T47D (cell line): ENCODE results near the gene AKT3.

Experiments
- DNase-seq, 2 experiments: peaks; one replicate each; pipeline versions ENCODE4 v3.0.0 to v3.0.0-alpha.2; 2011 to 2012; ENCODE audit warnings: low read depth in 1 of 2, low spot score in 1 of 2
- JUND ChIP-seq: IDR thresholded peaks from 2 replicates; pipeline ENCODE4 v1.6.1; 2012; ENCODE audit warnings: low read depth
- in situ Hi-C: cut with HindIII; loops from 2 replicates; pipeline ENCODE4 v1.10.0; 2016; ENCODE audit warnings: low sequenced_read_pairs, low pct_unique_long_range_greater_than_20kb

Gene AKT3

DNA sequence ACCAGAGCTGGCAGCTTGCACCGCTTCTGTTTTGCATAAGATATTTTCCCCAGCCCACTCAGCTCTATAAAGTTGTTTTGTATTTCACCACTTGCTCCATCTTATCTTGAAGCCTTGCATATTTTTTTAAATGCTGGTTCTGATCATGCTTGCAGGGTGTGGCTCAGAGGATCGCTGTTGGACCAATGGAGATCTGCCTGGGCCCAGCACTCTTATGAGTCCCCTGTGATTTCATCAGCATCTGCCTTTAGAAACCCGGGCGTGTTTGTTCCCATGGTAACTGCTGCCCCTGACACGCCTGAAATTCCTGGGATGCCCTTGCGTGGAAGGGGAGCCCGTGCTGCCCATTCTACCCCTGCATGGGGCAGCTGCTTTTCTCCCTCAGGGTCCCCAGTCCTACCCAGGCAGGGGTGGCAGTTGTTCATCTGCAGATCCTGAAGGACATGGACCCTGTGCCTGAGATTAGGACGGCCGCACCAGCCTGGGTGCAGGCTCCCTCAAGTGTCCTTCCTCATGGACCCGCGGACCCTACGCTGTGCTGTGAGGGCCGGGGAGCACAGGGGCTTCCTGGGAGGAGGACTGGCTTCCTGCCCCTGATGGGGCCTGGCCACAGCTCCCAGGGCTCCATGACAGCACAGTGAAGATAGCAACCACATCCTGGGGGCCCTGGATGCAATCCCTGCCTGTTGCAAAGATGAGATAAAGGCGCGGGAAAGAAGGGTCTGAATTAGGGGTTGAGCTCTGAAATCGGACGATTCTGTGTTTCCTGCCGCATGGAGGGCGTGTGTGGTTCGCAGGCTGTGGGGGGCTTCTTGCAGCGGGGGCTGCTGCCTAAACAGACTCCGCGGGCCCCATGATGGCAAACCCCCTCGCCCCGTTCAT is 367.7 kb downstream of the AKT3 start:
- in situ Hi-C loops, result no loop called here
- DNase-seq, result no peak

DNA sequence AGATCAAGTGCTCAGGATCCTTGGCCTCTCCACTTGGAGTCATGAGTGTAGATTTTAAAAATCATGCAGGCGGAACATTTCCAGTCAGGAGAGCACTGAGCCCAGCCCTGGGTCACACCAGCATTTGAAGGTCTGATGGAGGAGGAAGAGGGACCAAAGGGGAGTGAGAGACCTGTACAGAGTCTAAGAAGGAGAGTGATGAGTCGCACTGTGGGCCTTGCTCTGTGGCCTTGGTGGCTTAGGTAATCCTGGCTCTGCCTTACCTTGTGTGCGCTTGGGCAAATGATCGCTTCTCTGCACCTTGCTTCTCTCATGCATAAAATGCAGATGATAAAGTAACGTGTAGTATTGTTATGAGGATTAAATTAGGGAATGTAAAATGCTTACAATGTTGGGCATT is 368.9 kb downstream of the AKT3 start:
- no peak for TF ChIP-seq JUND
- in situ Hi-C loops, result no loop called here
- no peak for DNase-seq

More for the DNA sequence above, 367.7 kb downstream of the AKT3 start:
- no peak for TF ChIP-seq JUND

DNA sequence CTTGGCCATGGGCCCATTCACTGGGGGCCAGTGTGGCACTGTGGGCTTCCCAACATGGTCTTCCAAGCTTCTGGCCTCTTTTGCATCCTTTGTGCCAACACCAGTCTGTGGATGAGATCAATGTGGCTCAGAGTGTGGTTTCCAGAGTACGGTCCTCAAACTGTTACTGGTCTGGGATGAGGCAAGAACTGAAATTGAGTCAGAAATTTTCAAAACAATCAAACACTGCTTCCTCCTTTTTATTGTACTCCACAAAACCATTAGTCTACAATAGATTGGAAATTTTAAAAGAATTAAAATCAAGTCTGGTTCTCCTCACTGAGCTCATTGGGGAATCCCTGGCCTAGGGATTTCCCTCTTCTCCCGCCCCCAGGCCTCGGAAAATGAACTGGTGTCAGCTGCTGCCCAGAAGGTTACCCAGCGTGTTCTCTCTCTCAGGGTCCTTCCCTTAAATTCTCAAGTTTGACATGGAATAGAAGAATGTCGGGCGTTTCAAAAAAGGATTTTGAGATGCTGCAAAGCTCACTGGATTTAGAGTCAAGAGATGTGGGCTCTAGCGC is 372.2 kb downstream of the AKT3 start:
- TF ChIP-seq JUND, result no peak
- DNase-seq, result no peak
- in situ Hi-C loops, result no loop called here

DNA sequence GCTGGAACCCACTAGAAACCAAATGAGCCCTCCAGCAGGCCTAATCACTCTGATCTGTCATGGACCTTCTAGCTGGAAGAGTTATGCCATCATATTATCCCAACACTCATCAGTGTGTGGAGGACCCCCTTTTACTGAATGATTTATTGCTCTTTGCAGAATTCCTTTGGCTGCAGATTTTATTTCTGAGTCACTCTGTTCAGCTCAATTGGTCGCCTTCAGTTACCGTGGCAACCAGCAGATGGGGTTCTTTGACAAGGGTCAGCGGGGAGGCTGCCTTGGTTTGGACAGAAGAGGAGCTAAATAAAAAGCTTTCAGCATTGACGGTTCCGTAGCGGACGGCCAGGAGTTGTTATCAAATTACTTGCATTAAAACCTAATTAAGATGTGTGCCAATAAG is 374.1 kb downstream of the AKT3 start:
- in situ Hi-C loops, result no loop called here
- DNase-seq, result no peak
- TF ChIP-seq JUND, result no peak

DNA sequence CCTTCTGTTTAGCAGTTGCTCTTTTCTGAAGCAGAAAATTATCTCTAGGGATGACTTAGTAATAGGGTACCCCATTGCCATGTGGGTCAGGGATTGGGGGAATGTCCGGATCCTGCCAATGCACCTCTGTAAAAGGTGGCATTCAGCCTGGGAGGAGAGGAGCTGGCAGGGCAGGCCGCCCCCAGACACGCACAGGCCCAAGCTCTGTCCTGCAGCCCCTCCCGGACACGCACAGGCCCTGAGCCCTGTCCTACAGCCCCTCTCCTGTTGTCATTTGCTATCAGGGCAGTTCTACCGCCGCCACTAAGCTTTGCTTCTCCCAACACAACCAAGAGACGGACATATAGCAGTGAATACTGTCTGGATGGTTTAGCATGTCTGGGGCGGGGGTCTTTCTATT is 375.1 kb downstream of the AKT3 start:
- no peak for TF ChIP-seq JUND
- in situ Hi-C loops, result no loop called here
- no peak for DNase-seq

DNA sequence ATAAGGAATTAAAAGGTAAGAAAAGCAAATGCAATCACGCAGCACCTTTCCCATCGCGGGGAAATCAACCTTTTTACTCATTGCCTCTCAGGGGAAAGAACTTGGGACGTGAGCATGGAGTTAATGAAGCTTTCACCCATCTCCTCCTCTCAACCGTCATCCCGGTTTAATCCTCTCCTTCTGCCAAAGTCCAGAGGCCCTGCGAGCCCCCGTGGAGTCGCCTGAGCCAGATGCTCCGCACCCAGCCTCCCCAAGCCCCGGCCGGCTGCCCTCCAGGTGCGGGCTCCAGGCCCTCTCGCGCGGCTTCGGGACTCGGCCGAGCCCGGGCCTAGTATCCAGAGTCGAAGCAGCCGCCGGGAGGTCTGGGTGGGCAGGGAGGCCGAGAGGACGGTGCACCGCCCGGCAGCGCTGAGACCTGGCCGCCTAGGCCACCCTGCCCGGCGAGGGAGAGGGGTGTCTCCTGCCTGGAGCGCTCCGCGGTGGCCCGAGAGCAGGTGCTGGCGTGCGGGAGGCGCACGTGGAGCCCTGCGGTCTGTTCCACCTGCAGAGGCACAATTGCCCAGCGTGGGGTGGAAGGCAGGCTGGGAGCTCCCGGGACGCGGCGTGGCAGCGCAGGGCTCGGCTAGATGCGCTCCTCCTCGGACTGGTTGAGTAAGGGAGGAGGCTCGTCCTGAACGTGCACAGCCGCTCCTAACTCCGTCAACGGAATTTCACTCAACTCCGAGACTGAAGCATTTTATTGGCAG is 375.7 kb downstream of the AKT3 start:
- TF ChIP-seq JUND, result no peak
- in situ Hi-C loops, result no loop called here

DNA sequence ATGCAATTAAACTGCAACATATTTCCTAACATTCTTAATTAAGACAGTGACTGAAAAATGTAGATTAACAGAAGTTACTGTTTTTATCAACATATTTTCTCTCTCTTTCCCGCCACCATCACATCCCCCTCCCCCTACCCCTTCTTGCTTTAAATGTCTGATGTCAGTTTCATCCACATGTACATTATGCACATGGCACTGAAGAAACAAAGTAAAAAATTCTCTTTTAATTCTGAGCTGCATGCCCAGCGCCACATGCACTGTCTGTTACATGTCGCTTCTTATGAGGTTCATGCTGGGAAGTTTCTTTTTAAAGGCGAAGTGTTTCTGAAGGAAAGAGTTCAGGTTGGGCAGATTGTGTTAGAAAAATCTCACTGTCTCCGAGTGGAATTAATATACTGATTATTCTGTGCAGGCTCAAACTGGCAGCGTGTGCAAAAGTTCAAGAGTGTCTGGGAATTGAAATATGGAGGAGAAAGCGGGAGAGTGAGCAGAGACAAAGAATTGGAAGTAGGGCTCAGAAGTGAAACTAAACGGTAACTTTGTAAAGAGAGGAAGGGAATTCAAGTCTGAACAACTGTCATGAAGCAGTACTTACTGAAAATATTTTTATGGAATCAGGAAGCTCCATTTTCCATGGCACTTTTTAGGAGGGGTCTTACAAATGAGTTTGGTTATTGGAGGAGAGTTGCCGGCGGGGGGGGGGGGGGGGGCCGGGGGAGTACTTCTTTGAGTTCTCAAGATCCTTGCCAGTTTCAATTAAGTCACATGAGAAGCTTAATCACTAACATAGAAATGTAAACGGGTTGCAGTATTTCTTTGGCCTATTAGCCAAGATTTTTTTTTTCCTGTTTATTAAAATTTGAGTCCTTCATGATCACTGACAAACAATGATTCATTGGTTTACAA is 376.6 kb downstream of the AKT3 start:
- TF ChIP-seq JUND, result no peak
- in situ Hi-C loops, result no loop called here
- DNase-seq, result no peak

More for the DNA sequence above, 375.7 kb downstream of the AKT3 start:
- no peak for DNase-seq

DNA sequence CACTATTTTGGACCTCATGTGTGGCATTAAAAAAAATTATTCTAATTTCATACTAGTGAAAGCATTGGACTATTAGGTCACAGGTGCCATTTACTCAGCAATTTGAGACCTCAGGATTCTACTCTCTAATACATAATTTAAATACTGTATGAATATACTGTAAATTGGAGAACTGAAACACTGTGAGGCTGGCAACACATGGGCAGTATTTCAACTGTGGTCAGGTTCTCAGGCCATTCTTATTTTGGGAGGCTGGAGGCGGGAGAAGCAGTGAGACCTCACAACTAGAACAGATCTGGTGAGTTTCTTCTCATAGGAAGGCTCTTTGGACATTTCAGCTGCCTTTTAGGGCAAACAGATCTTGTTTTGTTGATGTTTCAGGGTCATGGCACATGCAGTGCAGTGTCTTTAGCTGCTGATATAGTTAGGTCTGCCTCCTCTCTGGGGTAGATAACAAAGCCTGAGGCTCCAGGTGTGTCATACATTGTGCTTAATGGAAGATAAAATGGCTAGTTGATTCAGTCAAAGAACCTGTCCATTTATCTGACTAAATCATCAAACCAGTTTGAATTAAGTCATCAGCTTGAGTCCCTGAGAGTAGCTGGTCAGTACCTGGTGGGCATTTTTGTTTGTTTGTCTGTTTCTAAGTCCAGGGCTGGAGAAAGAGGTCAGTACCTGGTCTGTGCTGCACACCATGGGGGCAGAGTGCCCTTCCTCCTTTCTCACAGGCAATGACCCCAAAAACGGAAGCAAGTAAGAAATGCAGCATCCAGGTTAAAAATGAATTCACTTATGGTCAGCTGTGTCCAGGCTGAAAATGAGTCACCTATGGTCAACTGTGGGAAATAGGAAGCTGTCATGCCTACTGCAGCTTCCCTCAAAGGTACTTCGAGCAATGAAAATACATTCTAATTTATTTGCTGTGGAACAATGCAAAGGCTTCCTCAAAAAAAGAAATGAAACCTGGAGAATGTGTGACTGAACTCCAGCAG is 378.0 kb downstream of the AKT3 start:
- no peak for DNase-seq
- TF ChIP-seq JUND, result no peak
- in situ Hi-C loops, result no loop called here

DNA sequence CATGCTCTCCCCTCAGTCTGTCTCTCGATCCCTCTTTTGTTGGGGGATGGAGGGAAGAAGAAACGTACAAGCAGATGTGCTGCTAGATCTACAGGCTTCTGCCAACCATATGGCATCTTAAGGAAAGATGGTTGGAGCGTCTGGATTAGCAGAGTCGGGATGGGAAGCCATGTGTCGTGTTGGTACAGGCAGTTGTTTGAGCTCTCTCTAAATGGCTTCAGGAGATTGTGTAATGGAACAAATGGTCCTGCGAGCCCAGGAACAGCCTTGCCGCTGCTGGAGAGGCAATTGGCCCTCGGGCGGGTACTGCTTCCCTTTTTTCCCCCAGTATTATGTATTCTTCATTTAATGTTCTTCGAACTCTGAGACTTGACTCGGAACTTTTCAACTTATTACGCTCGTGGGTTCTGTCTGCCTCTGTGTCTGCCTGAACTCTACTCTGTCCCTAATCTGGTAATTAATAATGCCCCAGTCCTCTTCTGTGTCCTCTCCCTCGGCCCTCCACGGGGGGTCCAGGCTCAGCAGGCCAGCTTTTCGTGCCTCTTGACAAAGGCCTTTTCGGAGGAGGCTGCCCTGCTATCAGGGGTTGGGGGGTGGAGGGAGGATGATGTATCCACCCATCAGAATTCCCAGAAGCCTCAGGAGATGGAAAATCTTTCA is 378.9 kb downstream of the AKT3 start:
- TF ChIP-seq JUND, result no peak
- DNase-seq, result no peak
- in situ Hi-C loops, result no loop called here

DNA sequence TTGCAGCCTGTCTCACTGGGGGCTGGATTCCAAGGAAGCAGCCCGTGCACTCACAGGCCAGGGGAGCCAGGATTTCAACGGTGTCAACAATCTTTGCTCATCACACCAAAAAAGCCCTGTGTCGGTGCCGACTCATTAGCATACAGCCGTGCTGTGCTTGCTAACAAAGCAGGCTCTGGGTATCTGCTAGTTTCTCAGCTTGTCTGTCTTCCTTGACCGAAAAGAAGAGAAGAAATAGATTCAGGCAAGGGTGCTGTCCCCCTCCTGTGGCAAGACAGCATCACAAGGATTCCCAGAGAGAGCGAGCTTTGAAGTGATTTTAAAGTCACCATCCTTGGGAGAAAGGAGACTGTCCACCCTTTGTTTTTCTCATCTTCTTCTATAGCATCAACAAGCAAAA is 379.5 kb downstream of the AKT3 start:
- in situ Hi-C loops, result no loop called here
- TF ChIP-seq JUND, result no peak
- no peak for DNase-seq

DNA sequence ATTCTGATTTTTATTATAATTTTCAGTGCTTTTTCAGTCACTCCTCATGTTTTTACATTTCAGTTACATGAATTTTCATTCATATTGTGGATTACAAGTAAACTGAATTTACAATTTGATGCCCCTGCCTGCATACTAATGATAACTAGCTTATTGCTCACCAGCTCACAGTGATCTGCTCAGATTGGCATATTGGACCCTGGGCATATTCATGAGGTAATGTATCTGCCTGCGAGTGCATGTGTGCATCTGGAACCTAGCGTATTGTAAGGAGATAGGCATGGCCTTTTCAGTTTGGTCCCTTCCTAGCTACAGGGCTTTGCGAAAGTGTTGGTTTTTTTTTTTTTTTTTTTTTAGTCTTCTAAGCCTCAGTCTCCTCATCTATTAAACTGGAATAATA is 380.5 kb downstream of the AKT3 start:
- TF ChIP-seq JUND, result no peak

More for the DNA sequence above, 380.5 kb downstream of the AKT3 start:
- no peak for DNase-seq
- in situ Hi-C loops, result no loop called here
